ENCODE measurements around the gene ACSF2. TPM values are rescaled to one million over a fixed set of nuclear protein-coding genes. Genes with fewer than 3 reads are reported as not detected.

Gene ACSF2
- total RNA-seq, 1 experiment from 2014 or later = 161 TPM

DNA sequence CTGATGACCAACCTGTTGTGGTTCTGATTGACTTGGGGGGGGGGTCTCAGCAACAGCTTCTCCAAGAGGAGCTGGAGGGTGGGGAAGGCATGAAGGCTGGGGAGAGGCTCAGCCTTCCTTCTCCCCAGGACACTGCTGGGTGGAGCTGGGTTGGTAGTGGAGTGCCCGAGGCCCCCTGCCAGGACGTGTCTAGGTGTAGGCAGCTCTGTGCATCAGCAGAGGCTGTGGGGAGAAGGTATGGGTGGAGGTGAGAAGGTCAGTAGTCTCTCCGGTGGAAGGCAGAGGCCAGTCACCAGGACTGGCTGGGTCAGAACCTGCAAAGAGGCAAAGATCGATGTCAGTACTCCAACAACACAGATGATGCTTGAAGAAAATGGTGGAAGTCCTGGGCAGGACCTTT lies 38.7 kb downstream of the ACSF2 start:
- Mint-ChIP-seq H3K27me3 (ENCODE audit: insufficient read depth, unreplicated experiment) (no peaks in the 10 kb centered on the region), H3K36me3 (ENCODE audit: insufficient read depth, unreplicated experiment) (peaks cover 25% of the 10 kb centered on the region), H3K4me3 (ENCODE audit: unreplicated experiment) (no peak overlapping the region), H3K9me3 (ENCODE audit: unreplicated experiment) (no peaks in the 10 kb centered on the region), H3K4me1 (ENCODE audit: low read depth, unreplicated experiment) (no peaks in the 10 kb centered on the region), H3K27ac (ENCODE audit: unreplicated experiment) (no peak overlapping the region)
- BruUV-seq (replicated peaks) = no TSS peak
- DNase-seq = no peak
- ChIA-PET CTCF (interaction anchor here (0.6 kb wide), 1 partner anchor 20 kb away, joined by 4 read pairs; no protein-coding TSS in a partner anchor), POLR2A (interaction anchor here (0.6 kb wide), 1 partner anchor 182 kb away, joined by 3 read pairs; no protein-coding TSS in a partner anchor)
- no peaks in the 10 kb centered on the region for H3K4me1 ChIP-seq
- no peaks in the 10 kb centered on the region for H3K27me3 ChIP-seq (replicated peaks; ENCODE audit: control insufficient read depth, insufficient read depth, low read length)
- no peak overlapping the region for H3K4me3 ChIP-seq (ENCODE audit: low read depth, low read length)
- no peaks in the 10 kb centered on the region for H3K9me3 ChIP-seq
- intact Hi-C loops (cut with micrococcal nuclease; ENCODE audit: unreplicated experiment) = no loop called here
- TF ChIP-seq, protein P1, sequence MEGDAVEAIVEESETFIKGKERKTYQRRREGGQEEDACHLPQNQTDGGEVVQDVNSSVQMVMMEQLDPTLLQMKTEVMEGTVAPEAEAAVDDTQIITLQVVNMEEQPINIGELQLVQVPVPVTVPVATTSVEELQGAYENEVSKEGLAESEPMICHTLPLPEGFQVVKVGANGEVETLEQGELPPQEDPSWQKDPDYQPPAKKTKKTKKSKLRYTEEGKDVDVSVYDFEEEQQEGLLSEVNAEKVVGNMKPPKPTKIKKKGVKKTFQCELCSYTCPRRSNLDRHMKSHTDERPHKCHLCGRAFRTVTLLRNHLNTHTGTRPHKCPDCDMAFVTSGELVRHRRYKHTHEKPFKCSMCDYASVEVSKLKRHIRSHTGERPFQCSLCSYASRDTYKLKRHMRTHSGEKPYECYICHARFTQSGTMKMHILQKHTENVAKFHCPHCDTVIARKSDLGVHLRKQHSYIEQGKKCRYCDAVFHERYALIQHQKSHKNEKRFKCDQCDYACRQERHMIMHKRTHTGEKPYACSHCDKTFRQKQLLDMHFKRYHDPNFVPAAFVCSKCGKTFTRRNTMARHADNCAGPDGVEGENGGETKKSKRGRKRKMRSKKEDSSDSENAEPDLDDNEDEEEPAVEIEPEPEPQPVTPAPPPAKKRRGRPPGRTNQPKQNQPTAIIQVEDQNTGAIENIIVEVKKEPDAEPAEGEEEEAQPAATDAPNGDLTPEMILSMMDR (IDR thresholded peaks at IDR 0.05; ENCODE audit: insufficient read depth in 1 of 2, low read depth in 1 of 2, low read length in 1 of 2, severe bottlenecking in 1 of 2, unreplicated experiment in 1 of 2) = no peak
- no peaks in the 10 kb centered on the region; the same call in 1 of the 2 replicates for H3K36me3 ChIP-seq (ENCODE audit: control insufficient read depth, insufficient read depth, low read length)

DNA sequence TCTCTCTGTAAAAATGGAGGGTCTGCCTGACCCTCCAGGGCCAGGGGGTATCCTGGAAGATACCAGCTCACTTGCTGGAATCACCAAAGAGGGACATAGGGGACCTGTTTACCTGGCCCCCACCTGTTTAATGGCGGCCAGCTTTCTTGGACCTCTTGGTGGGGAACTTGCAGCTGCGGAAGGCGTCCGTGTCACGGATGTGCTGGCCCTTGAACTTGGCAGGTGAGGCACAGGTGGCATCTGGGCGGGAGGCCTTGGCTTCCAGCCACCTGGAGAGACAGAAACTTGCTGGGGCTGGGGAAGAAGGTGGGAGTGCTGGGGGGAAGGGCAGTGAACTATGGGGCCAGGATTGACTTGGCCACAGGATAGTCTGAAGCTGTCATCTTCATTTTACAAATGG lies 39.2 kb downstream of the ACSF2 start:
- Mint-ChIP-seq H3K27me3 (ENCODE audit: insufficient read depth, unreplicated experiment) (no peaks in the 10 kb centered on the region), H3K9me3 (ENCODE audit: unreplicated experiment) (no peaks in the 10 kb centered on the region), H3K4me1 (ENCODE audit: low read depth, unreplicated experiment) (no peaks in the 10 kb centered on the region), H3K36me3 (ENCODE audit: insufficient read depth, unreplicated experiment) (peaks cover 25% of the 10 kb centered on the region), H3K27ac (ENCODE audit: unreplicated experiment) (no peak overlapping the region), H3K4me3 (ENCODE audit: unreplicated experiment) (no peak overlapping the region)
- Histone ChIP-seq H3K9me3 (no peaks in the 10 kb centered on the region), H3K4me1 (no peaks in the 10 kb centered on the region), H3K36me3 (ENCODE audit: control insufficient read depth, insufficient read depth, low read length) (no peaks in the 10 kb centered on the region; the same call in 1 of the 2 replicates), H3K27me3 (replicated peaks; ENCODE audit: control insufficient read depth, insufficient read depth, low read length) (no peaks in the 10 kb centered on the region), H3K4me3 (ENCODE audit: low read depth, low read length) (no peak overlapping the region)
- no TSS peak for BruUV-seq (replicated peaks)
- POLR2A ChIA-PET = interaction anchor here (0.6 kb wide), 1 partner anchor 182 kb away, joined by 3 read pairs; no protein-coding TSS in a partner anchor
- no peak for DNase-seq
- intact Hi-C loops (cut with micrococcal nuclease; ENCODE audit: unreplicated experiment) = no loop called here
- TF ChIP-seq, protein P1 (IDR thresholded peaks at IDR 0.05; ENCODE audit: insufficient read depth in 1 of 2, low read depth in 1 of 2, low read length in 1 of 2, severe bottlenecking in 1 of 2, unreplicated experiment in 1 of 2) = no peak
- CTCF ChIA-PET = interaction anchor here (0.6 kb wide), 1 partner anchor 20 kb away, joined by 4 read pairs; no protein-coding TSS in a partner anchor

DNA sequence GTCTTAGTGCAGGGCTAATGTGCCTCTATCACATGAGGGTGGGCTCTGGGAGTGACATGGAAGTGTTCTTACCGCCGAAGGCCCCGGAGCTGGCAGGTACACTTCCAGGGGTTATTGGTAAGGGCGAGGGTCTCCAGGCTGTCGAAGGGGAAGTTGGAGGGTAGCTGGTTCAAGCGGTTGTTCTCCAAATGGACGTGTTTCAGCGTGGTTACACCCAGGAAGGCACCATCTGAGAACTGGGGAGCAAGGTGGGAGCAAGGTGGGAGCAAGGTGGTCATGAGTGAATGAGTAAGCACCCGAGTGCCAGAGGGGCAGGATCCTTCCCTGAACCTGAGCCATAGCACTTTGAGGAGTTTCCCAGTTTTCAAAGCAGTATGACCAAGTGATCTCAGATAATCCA lies 39.6 kb downstream of the ACSF2 start:
- Histone ChIP-seq H3K4me1 (no peaks in the 10 kb centered on the region), H3K4me3 (ENCODE audit: low read depth, low read length) (no peak overlapping the region), H3K36me3 (ENCODE audit: control insufficient read depth, insufficient read depth, low read length) (no peaks in the 10 kb centered on the region; the same call in 1 of the 2 replicates), H3K27me3 (replicated peaks; ENCODE audit: control insufficient read depth, insufficient read depth, low read length) (no peaks in the 10 kb centered on the region), H3K9me3 (no peaks in the 10 kb centered on the region)
- H3K27ac Mint-ChIP-seq (ENCODE audit: unreplicated experiment) = no peak overlapping the region
- H3K27me3 Mint-ChIP-seq (ENCODE audit: insufficient read depth, unreplicated experiment) = no peaks in the 10 kb centered on the region
- DNase-seq = no peak
- no TSS peak for BruUV-seq (replicated peaks)
- TF ChIP-seq, protein P1 (IDR thresholded peaks at IDR 0.05; ENCODE audit: insufficient read depth in 1 of 2, low read depth in 1 of 2, low read length in 1 of 2, severe bottlenecking in 1 of 2, unreplicated experiment in 1 of 2) = no peak
- no peak overlapping the region for H3K4me3 Mint-ChIP-seq (ENCODE audit: unreplicated experiment)
- POLR2A ChIA-PET = no interaction called here
- CTCF ChIA-PET = interaction anchor here (0.7 kb wide), 1 partner anchor 14 kb away, joined by 3 read pairs; no protein-coding TSS in a partner anchor
- H3K9me3 Mint-ChIP-seq (ENCODE audit: unreplicated experiment) = no peaks in the 10 kb centered on the region
- H3K4me1 Mint-ChIP-seq (ENCODE audit: low read depth, unreplicated experiment) = no peaks in the 10 kb centered on the region
- peaks cover 25% of the 10 kb centered on the region for H3K36me3 Mint-ChIP-seq (ENCODE audit: insufficient read depth, unreplicated experiment)
- intact Hi-C loops (cut with micrococcal nuclease; ENCODE audit: unreplicated experiment) = no loop called here
